ENCODE data around the gene TMEM259.

GRCh38 chr19:1052349-1052975 lies 31.5 kb upstream of the TMEM259 start:
- no peak for TF ChIP-seq RAD21 (CRISPR knock-in tag; conservative IDR thresholded peaks at IDR 0.05 in 1 of 2, IDR thresholded peaks at IDR 0.05 in 1 of 2)
- TF ChIP-seq TRIM28 (IDR thresholded peaks at IDR 0.05), result no peak
- TF ChIP-seq HDAC6 (IDR thresholded peaks at IDR 0.05; ENCODE audit: low read depth, low read length), result no peak
- TF ChIP-seq PRPF4 (IDR thresholded peaks at IDR 0.05; ENCODE audit: insufficient read depth, low read depth, low read length, poor library complexity, severe bottlenecking), result no peak
- TF ChIP-seq NFYB (IDR thresholded peaks at IDR 0.05; ENCODE audit: extremely low read depth, insufficient read length), result no peak
- no peak for TF ChIP-seq CREB5 (CRISPR knock-in tag; IDR thresholded peaks at IDR 0.05)
- TF ChIP-seq POLR2B (IDR thresholded peaks at IDR 0.05; ENCODE audit: low read depth, partially characterized antibody), result no peak
- no peak for TF ChIP-seq CTCF (IDR thresholded peaks at IDR 0.05 in 2 of 3, conservative IDR thresholded peaks at IDR 0.05 in 1 of 3; ENCODE audit: insufficient read depth in 2 of 3, low read depth in 1 of 3, low read length in 3 of 3)
- no peak for TF ChIP-seq GABPB1 (CRISPR knock-in tag; IDR thresholded peaks at IDR 0.05)
- TF ChIP-seq SP1 (CRISPR knock-in tag; IDR thresholded peaks at IDR 0.05), result no peak
- no peak for TF ChIP-seq SAP30 (IDR thresholded peaks at IDR 0.05; ENCODE audit: borderline replicate concordance, insufficient read depth, low read depth, low read length, poor library complexity, severe bottlenecking)
- TF ChIP-seq RNF2 (IDR thresholded peaks at IDR 0.05), result no peak
